Prostate gland (tissue), 2 donors: ENCODE data around the gene PRX. TPM values are rescaled to one million over a fixed set of nuclear protein-coding genes. Genes with fewer than 3 reads are reported as not detected.

Source experiments
- DNase-seq: peaks from one replicate; pipeline ENCODE4 v3.0.0-alpha.2; 2019; ENCODE audit warnings: low spot score
- H3K27ac ChIP-seq, 2 donors: fragments of 200-600 bp; sonication (generic); 2 replicates each; pipeline ENCODE4 v1.5.1; 2017 to 2019
- H3K27me3 ChIP-seq: fragments of 200-600 bp; sonication (generic); replicated peaks from 2 replicates; pipeline ENCODE4 v1.5.1; 2019; ENCODE audit not compliant: insufficient read depth
- H3K36me3 ChIP-seq, 2 donors: fragments of 200-600 bp; sonication (generic); 1 replicate in 1 of 2; 2 replicates in 1 of 2; pipeline versions ENCODE4 v1.5.1 to v1.8.1; 2017 to 2019
- H3K4me1 ChIP-seq: fragments of 200-600 bp; sonication (generic); replicated peaks from 2 replicates; pipeline ENCODE4 v1.5.1; 2019
- H3K4me3 ChIP-seq, 2 donors: fragments of 200-600 bp; sonication (generic); 2 replicates each; pipeline ENCODE4 v1.5.1; 2017 to 2019
- H3K9me3 ChIP-seq: fragments of 200-600 bp; sonication (generic); 2 replicates; pipeline ENCODE4 v1.5.1; 2017
- CTCF ChIP-seq, 4 experiments: fragments of 200-600 bp in 2 of 4; fragments of 450-650 bp in 2 of 4; sonication (generic) in 2 of 4; IDR thresholded peaks; 1 replicate in 3 of 4; 2 replicates in 1 of 4; pipeline ENCODE4 v1.5.1; 2016 to 2019; ENCODE audit warnings: antibody characterized with exemption in 4 of 4, mild to moderate bottlenecking in 2 of 4, moderate library complexity in 2 of 4
- POLR2A ChIP-seq: fragments of 450-650 bp; IDR thresholded peaks from one replicate; pipeline ENCODE4 v1.6.1; 2016; ENCODE audit warnings: antibody characterized with exemption, mild to moderate bottlenecking
- POLR2AphosphoS5 ChIP-seq: sonication (generic); formaldehyde crosslinking; IDR thresholded peaks from one replicate; pipeline ENCODE4 v1.6.1; 2017; ENCODE audit warnings: antibody characterized with exemption
- WGBS: methylation state at CpG from one replicate; pipeline ENCODE4 v1.1.5; 2018; 5-methylcytosine and 5-hydroxymethylcytosine counted together
- intact Hi-C: fragments of 100-400 bp; cut with DNase I; formaldehyde crosslinking; loops from one replicate; pipeline ENCODE4 v1.14.2; 2022
- total RNA-seq, 2 donors: library from RNA; depleted of rRNA; stranded (reverse); fragments of >200 nt; gene quantifications; one replicate each; pipeline ENCODE4 v1.1.0, GENCODE V29; 2016

The PRX gene
- total RNA-seq, 2 donors from 2014 or later: 4.1 to 10.7 TPM

GRCh38 chr19:40407714-40408597 is 5.2 kb downstream of the PRX start:
- intact Hi-C loops: no loop called here
- TF ChIP-seq POLR2AphosphoS5 (no peak), CTCF (IDR thresholded peaks at IDR 0.05) (no peak), POLR2A (no peak)
- no peak overlapping the region for H3K27ac ChIP-seq
- no peak for DNase-seq
- H3K4me3 ChIP-seq: no peak overlapping the region
- no peaks in the 10 kb centered on the region for H3K27me3 ChIP-seq
- H3K36me3 ChIP-seq: no peaks in the 10 kb centered on the region
- no peaks in the 10 kb centered on the region for H3K9me3 ChIP-seq
- H3K4me1 ChIP-seq: no peaks in the 10 kb centered on the region
- 68% methylated on average over 22 of the region's 22 CpGs for WGBS

DNA sequence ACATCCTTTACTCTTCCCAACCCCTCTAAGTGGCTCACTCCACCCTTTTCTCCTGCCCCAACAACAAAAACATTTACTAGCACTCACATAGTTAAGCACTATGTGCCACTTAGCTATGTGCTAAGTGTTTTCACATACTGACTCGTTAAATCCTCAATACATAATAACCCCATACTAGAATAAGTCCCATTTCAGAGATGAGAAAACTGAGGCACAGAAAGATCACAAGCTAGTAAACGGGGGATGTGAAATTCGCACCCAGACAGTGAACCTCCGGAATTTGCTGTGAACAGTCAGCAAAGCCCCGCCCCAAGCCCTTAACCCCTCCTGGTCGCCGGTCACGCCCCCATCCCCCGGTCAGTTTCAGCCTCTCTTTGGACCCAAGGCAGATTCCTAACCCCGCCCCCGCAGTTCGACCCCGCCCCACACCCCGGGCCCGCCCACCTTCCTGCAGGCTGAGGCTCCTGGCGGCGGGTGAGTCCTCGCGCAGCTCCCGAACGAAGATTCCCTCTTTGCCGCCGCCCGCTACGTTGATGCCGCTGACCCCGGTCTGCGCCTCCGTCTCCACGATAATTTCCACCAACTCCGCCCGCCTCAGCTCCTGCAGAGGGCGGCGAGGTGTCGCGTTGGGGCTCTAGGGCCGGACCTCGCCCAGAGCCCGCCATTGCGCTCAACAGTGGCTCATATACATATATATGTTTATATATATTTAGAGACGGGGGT is 9.8 kb downstream of the PRX start:
- H3K4me3 ChIP-seq: peak overlapping the region; percentile 42 to 50
- WGBS: 1% methylated on average over 41 of the region's 41 CpGs
- TF ChIP-seq POLR2AphosphoS5 (no peak), CTCF (IDR thresholded peaks at IDR 0.05) (peak in 1 of 4 experiments; percentile 2), POLR2A (peak; percentile 61)
- intact Hi-C loops: no loop called here
- H3K27me3 ChIP-seq: no peaks in the 10 kb centered on the region
- DNase-seq: peak; percentile 72
- no peaks in the 10 kb centered on the region for H3K36me3 ChIP-seq
- no peaks in the 10 kb centered on the region for H3K9me3 ChIP-seq
- H3K27ac ChIP-seq: peak overlapping the region; percentile 79 to 85
- no peaks in the 10 kb centered on the region for H3K4me1 ChIP-seq

GRCh38 chr19:40400559-40400958 is 12.6 kb downstream of the PRX start:
- no peaks in the 10 kb centered on the region for H3K9me3 ChIP-seq
- H3K4me3 ChIP-seq: no peak overlapping the region
- no peak for DNase-seq
- no peaks in the 10 kb centered on the region for H3K27me3 ChIP-seq
- WGBS: 67% methylated on average over 3 of the region's 3 CpGs
- H3K36me3 ChIP-seq: no peaks in the 10 kb centered on the region
- no peak overlapping the region for H3K27ac ChIP-seq
- H3K4me1 ChIP-seq: no peaks in the 10 kb centered on the region
- intact Hi-C loops: no loop called here
- TF ChIP-seq POLR2AphosphoS5 (no peak), CTCF (IDR thresholded peaks at IDR 0.05) (no peak), POLR2A (no peak)

DNA sequence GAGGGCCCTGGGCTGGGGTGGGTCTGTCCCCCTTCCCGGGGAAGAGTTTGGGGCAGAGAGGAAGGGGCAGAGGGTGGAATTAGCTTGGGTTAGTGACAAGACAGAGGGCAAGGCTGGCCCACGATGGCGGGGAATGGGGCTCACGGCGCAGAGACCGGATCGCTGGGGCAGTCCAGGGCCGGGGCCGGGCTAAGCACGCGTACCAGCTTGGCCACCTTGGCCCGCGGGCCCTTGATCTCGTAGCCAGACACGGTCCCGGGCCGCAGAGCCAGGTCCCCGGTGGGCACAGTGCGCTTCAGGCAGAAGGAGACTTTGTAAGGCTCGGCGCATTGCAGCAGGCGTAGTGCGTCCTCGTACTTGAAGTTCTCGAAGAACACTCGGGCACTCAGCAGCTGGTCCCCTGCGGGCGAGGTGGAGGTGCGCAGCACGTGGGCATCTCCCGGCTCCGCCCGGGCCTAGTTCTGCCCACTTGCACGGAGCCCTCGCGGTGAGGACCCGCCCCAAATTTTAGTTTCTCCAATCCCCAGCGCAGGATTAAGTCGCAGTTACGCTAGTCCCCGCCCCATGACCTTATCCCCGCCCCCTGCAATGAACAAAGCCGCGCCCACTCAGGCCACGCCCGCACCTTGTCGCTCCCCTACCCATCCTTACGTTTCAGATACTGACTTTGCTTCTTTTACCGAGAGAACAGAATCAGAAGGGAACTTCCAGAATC is 14.6 kb downstream of the PRX start:
- no peaks in the 10 kb centered on the region for H3K27me3 ChIP-seq
- no peak for TF ChIP-seq POLR2AphosphoS5
- TF ChIP-seq POLR2A: no peak
- TF ChIP-seq CTCF (IDR thresholded peaks at IDR 0.05): no peak
- intact Hi-C loops: no loop called here
- H3K36me3 ChIP-seq: no peaks in the 10 kb centered on the region
- H3K4me1 ChIP-seq: no peaks in the 10 kb centered on the region
- 45% methylated on average over 49 of the region's 49 CpGs for WGBS
- H3K27ac ChIP-seq: no peak overlapping the region
- H3K4me3 ChIP-seq: no peak overlapping the region
- peak; percentile 25 for DNase-seq
- no peaks in the 10 kb centered on the region for H3K9me3 ChIP-seq
